OCI-LY1 (cell line): ENCODE data around the gene NUMA1.
A peak's percentile ranks its signal among the peaks of the same experiment; 100 is the strongest.

Experiments used
- H2AFZ ChIP-seq: fragments of 200-600 bp; sonication (generic), shearing (Covaris generic); 2 replicates; pipeline ENCODE4 v1.6.0; 2014; ENCODE audit warnings: antibody characterized with exemption, mild to moderate bottlenecking, low read length
- H3F3A ChIP-seq: fragments of 200-600 bp; sonication (generic), shearing (Covaris generic); 2 replicates; pipeline ENCODE4 v1.6.0; 2014; ENCODE audit warnings: mild to moderate bottlenecking, antibody characterized with exemption, low read length, moderate library complexity; ENCODE audit not compliant: insufficient read depth
- H3K27ac ChIP-seq: fragments of 200-600 bp; sonication (generic); 2 replicates; pipeline ENCODE4 v1.5.1; 2014; ENCODE audit warnings: low read length, mixed run types, mild to moderate bottlenecking, low read depth; ENCODE audit not compliant: poor library complexity, severe bottlenecking
- H3K27me3 ChIP-seq: fragments of 200-600 bp; sonication (generic); 2 replicates; pipeline ENCODE4 v1.6.0; 2014; ENCODE audit warnings: antibody characterized with exemption, mild to moderate bottlenecking, low read length, moderate library complexity; ENCODE audit not compliant: insufficient read depth
- H3K36me3 ChIP-seq: fragments of 200-600 bp; sonication (generic); 2 replicates; pipeline ENCODE4 v1.6.1; 2014; ENCODE audit warnings: mild to moderate bottlenecking, antibody characterized with exemption, low read length, moderate library complexity, mixed read lengths; ENCODE audit not compliant: insufficient read depth
- H3K4me1 ChIP-seq: fragments of 200-600 bp; sonication (generic); 2 replicates; pipeline ENCODE4 v1.5.1; 2014; ENCODE audit warnings: mild to moderate bottlenecking, low read length, moderate library complexity; ENCODE audit not compliant: insufficient read depth, severe bottlenecking
- H3K4me2 ChIP-seq: fragments of 200-600 bp; sonication (generic), shearing (Covaris generic); 2 replicates; pipeline ENCODE4 v1.6.1; 2014; ENCODE audit warnings: low read length
- H3K4me3 ChIP-seq: fragments of 200-600 bp; sonication (generic); 2 replicates; pipeline ENCODE4 v1.5.1; 2014; ENCODE audit warnings: low read length, low read depth, mild to moderate bottlenecking, mixed read lengths; ENCODE audit not compliant: poor library complexity, severe bottlenecking
- H3K79me2 ChIP-seq: fragments of 200-600 bp; shearing (Covaris generic); 2 replicates; pipeline ENCODE4 v1.6.1; 2016; ENCODE audit warnings: mixed run types, low read length, mixed read lengths; ENCODE audit not compliant: insufficient read depth
- H3K9ac ChIP-seq: fragments of 200-600 bp; sonication (generic), shearing (Covaris generic); 2 replicates; pipeline ENCODE4 v1.6.1; 2014; ENCODE audit warnings: mild to moderate bottlenecking, low read length, mixed read lengths
- H3K9me2 ChIP-seq: fragments of 200-600 bp; sonication (generic), shearing (Covaris generic); 2 replicates; pipeline ENCODE4 v1.6.1; 2014; ENCODE audit warnings: low read depth, mild to moderate bottlenecking, low read length, mixed read lengths
- H3K9me3 ChIP-seq: fragments of 200-600 bp; shearing (Covaris generic); 2 replicates; pipeline ENCODE4 v1.6.1; 2014; ENCODE audit warnings: low read length, mixed read lengths
- H4K20me1 ChIP-seq: fragments of 200-600 bp; sonication (generic), shearing (Covaris generic); 2 replicates; pipeline ENCODE4 v1.6.0; 2016; ENCODE audit warnings: mild to moderate bottlenecking, low read length; ENCODE audit not compliant: insufficient read depth
- CTCF ChIP-seq: fragments of 200-600 bp; sonication (generic), shearing (Covaris generic); IDR thresholded peaks from 2 replicates; pipeline ENCODE4 v1.5.1; 2017; ENCODE audit warnings: mild to moderate bottlenecking, antibody characterized with exemption, low read length, moderate library complexity, mixed read lengths
- EZH2 ChIP-seq: fragments of 200-600 bp; sonication (generic), shearing (Covaris generic); IDR thresholded peaks from 2 replicates; pipeline ENCODE4 v1.8.0; 2017; ENCODE audit warnings: borderline replicate concordance, mixed run types, mild to moderate bottlenecking, antibody characterized with exemption, low read length, moderate library complexity, mixed read lengths

NUMA1 gene

GRCh38 chr11:71977743-71978418 lies 102.5 kb downstream of the NUMA1 start:
- Histone ChIP-seq H3K4me3 (no peak overlapping the region), H3K27me3 (no peaks in the 10 kb centered on the region), H3K27ac (peak overlapping the region; percentile 60), H3F3A (no peaks in the 10 kb centered on the region), H3K9me2 (no peaks in the 10 kb centered on the region), H2AFZ (no peak overlapping the region), H3K9ac (no peak overlapping the region; the same call in 1 of the 2 replicates), H3K4me2 (peak overlapping the region; percentile 18; the same call in 1 of the 2 replicates), H3K4me1 (peaks cover 13% of the 10 kb centered on the region), H3K9me3 (no peaks in the 10 kb centered on the region), H3K36me3 (peaks cover 21% of the 10 kb centered on the region; the same call in 1 of the 2 replicates), H3K79me2 (no peaks in the 10 kb centered on the region), H4K20me1 (no peaks in the 10 kb centered on the region)
- TF ChIP-seq EZH2 (no peak), CTCF (peak; percentile 81)

- Histone ChIP-seq H3K4me3 (no peak overlapping the region), H3K4me2 (no peak overlapping the region), H4K20me1 (no peaks in the 10 kb centered on the region), H3K27ac (peak overlapping the region; percentile 60), H3K4me1 (peaks cover 13% of the 10 kb centered on the region), H3K9me2 (no peaks in the 10 kb centered on the region), H3F3A (no peaks in the 10 kb centered on the region), H3K36me3 (peaks cover 19% of the 10 kb centered on the region; the same call in 1 of the 2 replicates), H3K79me2 (no peaks in the 10 kb centered on the region), H3K27me3 (no peaks in the 10 kb centered on the region), H3K9me3 (no peaks in the 10 kb centered on the region), H2AFZ (no peak overlapping the region), H3K9ac (no peak overlapping the region)
- no peak for TF ChIP-seq EZH2
- no peak for TF ChIP-seq CTCF
Observed at GRCh38 chr11:71977090-71977489, 103.3 kb downstream of the NUMA1 start.

- Histone ChIP-seq H3K27me3 (no peaks in the 10 kb centered on the region), H3K4me3 (no peak overlapping the region), H3K27ac (no peak overlapping the region), H4K20me1 (no peaks in the 10 kb centered on the region), H3K4me1 (peaks cover 13% of the 10 kb centered on the region), H3F3A (no peaks in the 10 kb centered on the region), H3K79me2 (no peaks in the 10 kb centered on the region), H3K4me2 (no peak overlapping the region), H3K36me3 (peaks cover 25% of the 10 kb centered on the region), H3K9me3 (no peaks in the 10 kb centered on the region), H3K9me2 (no peaks in the 10 kb centered on the region), H2AFZ (no peak overlapping the region), H3K9ac (no peak overlapping the region)
- TF ChIP-seq EZH2 (no peak), CTCF (no peak)
Observed at GRCh38 chr11:71976551-71976950, 103.8 kb downstream of the NUMA1 start.
